ENCODE results near the gene SEMA3G.

The SEMA3G gene

DNA sequence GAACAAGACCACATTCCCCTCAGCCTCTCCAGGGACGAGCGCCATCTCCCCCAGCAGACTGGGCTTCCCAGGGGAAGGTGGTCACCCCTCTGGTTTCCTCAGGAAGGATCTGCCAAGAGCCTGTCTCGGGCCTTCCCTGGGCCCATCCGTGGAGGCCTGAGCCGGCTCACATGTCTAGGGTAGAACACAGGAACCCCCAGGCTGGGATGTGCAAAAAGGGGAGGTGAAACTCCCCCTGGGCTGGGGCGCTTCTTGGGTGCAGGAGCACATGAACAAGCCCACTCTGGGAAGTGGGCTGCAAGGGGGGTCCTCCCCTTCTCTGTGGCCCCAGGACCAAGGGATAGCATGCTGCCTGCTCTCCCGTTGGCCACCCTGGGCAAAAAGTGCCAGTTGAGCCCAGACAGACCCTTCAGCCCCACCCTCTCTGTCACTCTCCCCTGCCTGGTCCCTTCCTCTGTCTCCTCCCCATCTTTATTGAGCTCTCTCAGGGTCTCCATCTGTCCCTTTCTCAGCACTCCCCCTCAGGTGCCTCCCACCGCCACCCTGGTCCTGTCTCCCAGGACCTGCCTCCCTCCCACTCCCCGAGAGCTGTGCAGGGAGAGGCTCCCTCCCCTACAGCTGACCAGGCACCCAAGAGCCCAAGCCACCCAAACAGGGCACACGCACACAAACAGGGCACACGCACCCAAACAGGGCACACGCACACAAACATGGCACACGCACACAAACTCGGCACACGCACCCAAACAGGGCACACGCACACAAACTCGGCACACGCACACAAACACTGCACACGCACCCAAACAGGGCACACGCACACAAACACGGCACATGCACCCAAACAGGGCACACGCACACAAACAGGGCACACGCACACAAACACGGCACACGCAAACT is 864 bp downstream of the SEMA3G start:
- no peak overlapping the region for H3K4me3 ChIP-seq (ENCODE audit: low read length)
- TF ChIP-seq, protein P1, sequence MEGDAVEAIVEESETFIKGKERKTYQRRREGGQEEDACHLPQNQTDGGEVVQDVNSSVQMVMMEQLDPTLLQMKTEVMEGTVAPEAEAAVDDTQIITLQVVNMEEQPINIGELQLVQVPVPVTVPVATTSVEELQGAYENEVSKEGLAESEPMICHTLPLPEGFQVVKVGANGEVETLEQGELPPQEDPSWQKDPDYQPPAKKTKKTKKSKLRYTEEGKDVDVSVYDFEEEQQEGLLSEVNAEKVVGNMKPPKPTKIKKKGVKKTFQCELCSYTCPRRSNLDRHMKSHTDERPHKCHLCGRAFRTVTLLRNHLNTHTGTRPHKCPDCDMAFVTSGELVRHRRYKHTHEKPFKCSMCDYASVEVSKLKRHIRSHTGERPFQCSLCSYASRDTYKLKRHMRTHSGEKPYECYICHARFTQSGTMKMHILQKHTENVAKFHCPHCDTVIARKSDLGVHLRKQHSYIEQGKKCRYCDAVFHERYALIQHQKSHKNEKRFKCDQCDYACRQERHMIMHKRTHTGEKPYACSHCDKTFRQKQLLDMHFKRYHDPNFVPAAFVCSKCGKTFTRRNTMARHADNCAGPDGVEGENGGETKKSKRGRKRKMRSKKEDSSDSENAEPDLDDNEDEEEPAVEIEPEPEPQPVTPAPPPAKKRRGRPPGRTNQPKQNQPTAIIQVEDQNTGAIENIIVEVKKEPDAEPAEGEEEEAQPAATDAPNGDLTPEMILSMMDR (conservative IDR thresholded peaks at IDR 0.05; ENCODE audit: low read length): no peak
- no peak for DNase-seq (ENCODE audit: low read depth)

DNA sequence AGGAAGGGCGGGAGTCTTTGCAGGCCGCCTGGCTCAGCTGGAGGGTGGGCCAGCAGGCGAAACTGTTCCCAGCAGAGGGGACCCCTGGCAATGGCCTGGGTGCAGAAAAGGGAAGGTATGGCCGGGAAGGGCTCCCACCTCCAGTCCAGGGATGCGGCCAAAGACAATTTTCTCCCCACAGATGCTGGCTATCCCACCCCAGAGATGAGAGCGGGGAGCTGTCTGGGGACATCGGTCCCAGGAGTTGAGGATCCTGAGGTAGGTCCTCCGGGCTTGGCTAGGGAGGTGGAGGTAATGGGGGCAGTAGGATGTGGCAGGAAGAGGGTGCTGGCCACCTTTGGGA is 1.7 kb downstream of the SEMA3G start:
- H3K4me3 ChIP-seq (ENCODE audit: low read length): no peak overlapping the region
- DNase-seq (ENCODE audit: low read depth): no peak
- TF ChIP-seq, protein P1 (conservative IDR thresholded peaks at IDR 0.05; ENCODE audit: low read length): no peak

DNA sequence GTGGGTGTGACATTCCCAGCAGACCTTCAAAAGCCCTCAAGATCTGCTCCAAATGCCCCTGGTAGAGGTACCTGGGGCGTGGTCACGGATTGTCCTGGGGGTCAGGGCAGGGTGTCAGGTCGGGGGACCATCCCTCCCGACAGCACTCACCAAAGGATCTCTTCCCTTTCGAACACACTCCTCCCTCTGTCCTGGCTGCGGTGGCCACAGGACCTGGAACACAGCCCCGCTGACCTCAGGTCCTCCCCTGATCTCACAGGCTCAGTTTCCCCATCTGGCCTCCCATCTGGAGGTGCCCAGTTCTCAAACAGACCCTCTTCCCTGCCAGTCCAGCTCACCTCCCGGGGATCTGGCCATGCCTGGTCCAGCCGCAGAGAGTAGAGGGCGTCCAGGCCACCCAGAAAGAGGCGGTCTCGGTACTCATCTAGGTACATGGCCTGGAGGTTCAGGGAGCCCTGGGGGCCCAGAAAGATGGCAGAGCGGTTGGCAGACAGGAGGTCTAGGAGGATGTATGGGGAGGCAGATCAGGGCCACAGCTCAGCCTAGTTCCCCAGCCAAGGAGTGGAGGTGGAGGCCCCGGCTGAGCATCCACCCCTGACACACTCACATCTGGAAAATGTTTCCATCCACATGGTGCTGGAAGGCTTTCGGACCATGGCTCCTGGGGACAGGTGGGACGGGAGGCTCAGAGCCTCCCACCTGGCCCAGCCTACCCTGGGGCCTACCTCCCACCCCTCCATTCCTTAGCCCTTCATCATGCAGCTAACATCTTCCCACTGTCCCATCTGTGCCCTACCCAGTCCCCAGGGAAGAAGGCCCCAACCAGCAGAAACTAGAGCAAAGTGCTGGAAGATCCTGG is 2.3 kb downstream of the SEMA3G start:
- no peak overlapping the region for H3K4me3 ChIP-seq (ENCODE audit: low read length)
- TF ChIP-seq, protein P1 (conservative IDR thresholded peaks at IDR 0.05; ENCODE audit: low read length): no peak
- no peak for DNase-seq (ENCODE audit: low read depth)

DNA sequence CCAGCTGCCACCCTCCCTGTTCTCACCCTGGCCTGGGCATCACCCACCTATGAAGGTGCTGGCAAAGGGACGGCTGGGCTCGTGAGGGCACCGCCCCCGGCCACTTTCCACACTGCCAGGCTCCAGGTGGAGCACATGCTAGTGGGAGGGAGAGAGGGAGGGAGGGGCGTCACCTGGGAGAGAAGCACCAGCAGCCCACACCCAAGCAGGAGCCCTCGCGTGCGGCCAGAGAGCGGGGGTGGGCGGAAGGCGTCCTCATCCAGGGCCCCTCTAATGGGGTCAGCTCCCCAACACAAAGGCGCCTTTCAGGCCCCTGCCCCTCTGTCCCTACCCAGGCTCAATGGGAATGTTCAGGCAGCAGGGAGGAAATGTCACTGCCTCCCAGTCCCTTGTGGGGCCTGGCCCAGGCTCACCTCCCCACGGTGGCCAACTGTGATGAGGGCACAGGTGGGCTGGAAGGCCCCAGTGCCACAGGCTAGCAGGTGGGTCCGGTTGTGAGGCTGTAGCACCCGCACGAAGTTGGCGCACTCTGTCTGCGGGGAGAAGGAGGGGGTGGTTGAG is 3.1 kb downstream of the SEMA3G start:
- no peak for DNase-seq (ENCODE audit: low read depth)

DNA sequence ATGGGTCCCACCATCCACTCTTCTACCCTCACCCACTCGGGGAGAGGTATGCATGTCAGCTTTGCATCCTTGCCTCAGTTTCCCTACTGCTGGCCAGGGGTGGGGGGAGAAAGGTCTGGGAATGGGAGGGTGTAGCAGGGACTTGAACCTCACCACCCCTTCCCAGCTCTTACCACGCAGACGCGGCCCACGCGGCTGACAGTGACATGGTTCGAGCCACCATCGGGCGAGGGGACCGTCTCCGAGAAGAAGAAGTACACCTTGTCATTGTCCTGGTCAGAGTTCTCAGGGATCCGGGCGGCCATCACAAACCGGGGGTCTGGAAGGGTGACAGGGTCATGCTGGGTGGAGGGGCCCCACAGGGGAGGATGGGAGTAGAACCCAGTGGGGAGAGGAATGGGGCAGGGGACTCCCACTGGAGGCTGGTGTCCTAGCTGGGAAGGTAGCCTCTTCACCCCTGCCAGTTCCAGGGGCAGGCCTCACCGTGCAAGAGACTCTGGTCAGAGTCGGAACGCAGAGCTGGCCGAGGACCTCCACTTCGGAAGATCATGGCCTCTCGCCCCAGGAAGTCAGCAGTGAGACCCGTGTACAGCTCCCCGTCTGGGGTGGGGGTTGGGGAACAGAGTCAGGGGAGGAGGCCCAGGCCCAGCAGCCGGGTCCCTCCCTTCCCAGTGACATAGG is 3.7 kb downstream of the SEMA3G start:
- TF ChIP-seq, protein P1 (conservative IDR thresholded peaks at IDR 0.05; ENCODE audit: low read length): no peak
- no peak for DNase-seq (ENCODE audit: low read depth)
- H3K4me3 ChIP-seq (ENCODE audit: low read length): no peak overlapping the region

More for the DNA sequence above, 3.1 kb downstream of the SEMA3G start:
- TF ChIP-seq, protein P1 (conservative IDR thresholded peaks at IDR 0.05; ENCODE audit: low read length): no peak
- no peak overlapping the region for H3K4me3 ChIP-seq (ENCODE audit: low read length)

DNA sequence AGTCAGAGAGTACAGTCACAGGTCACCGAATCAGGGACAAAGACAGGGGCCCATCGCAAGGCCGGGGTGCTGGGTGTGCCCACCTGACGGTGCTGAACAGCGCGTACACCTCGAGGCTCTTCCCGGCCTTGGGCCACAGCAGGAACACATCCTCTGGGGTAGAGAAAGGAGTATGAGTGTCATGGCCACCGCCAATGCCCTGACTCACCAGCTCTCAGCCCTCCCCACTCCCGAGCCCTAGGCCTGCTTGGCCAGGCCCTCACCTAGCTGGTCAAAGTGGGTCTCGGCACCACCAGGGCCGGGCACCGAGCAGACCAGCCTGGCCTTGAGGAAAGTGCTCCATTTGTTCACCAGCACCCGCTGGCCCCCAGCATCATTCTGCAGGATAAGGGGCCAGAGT is 4.2 kb downstream of the SEMA3G start:
- TF ChIP-seq, protein P1 (conservative IDR thresholded peaks at IDR 0.05; ENCODE audit: low read length): no peak
- DNase-seq (ENCODE audit: low read depth): no peak
- no peak overlapping the region for H3K4me3 ChIP-seq (ENCODE audit: low read length)

Measured in AG10803 (cell line).